ENCODE results near the gene CLEC16A.

GRCh38 chr16:10990378-10990777, 46.0 kb downstream of the CLEC16A start:
- TF ChIP-seq CTCF (conservative IDR thresholded peaks at IDR 0.05; ENCODE audit: low read depth in 2 of 2), result no peak
- TF ChIP-seq EZH2 (IDR thresholded peaks at IDR 0.05; ENCODE audit: low read depth, unreplicated experiment), result no peak
- no peak for TF ChIP-seq REST (IDR thresholded peaks at IDR 0.05; ENCODE audit: unreplicated experiment)
- no peak for TF ChIP-seq NANOG (IDR thresholded peaks at IDR 0.05; ENCODE audit: borderline replicate concordance)
- no peak for TF ChIP-seq POLR2AphosphoS5 (IDR thresholded peaks at IDR 0.05; ENCODE audit: low read depth)
- no peak for TF ChIP-seq JUNB (IDR thresholded peaks at IDR 0.05; ENCODE audit: unreplicated experiment)
- no peak for TF ChIP-seq ZNF331 (CRISPR knock-in tag; IDR thresholded peaks at IDR 0.05; ENCODE audit: low read depth)
- TF ChIP-seq CREB1 (CRISPR knock-in tag; IDR thresholded peaks at IDR 0.05; ENCODE audit: low read depth), result no peak
- TF ChIP-seq EZH2phosphoT487 (IDR thresholded peaks at IDR 0.05; ENCODE audit: unreplicated experiment), result no peak
- TF ChIP-seq ZNF462 (CRISPR knock-in tag; IDR thresholded peaks at IDR 0.05), result no peak

Data from GM23338 (cell line).